ENCODE data around the gene MMP14. TPM values are rescaled to one million over a fixed set of nuclear protein-coding genes. Genes with fewer than 3 reads are reported as not detected.

Gene MMP14
- total and polyA plus RNA-seq, 2 of the 13 experiments (the other 11 are each of a cell fraction or from before 2014, with no cell fraction given): 5.2 to 9.8 TPM

DNA sequence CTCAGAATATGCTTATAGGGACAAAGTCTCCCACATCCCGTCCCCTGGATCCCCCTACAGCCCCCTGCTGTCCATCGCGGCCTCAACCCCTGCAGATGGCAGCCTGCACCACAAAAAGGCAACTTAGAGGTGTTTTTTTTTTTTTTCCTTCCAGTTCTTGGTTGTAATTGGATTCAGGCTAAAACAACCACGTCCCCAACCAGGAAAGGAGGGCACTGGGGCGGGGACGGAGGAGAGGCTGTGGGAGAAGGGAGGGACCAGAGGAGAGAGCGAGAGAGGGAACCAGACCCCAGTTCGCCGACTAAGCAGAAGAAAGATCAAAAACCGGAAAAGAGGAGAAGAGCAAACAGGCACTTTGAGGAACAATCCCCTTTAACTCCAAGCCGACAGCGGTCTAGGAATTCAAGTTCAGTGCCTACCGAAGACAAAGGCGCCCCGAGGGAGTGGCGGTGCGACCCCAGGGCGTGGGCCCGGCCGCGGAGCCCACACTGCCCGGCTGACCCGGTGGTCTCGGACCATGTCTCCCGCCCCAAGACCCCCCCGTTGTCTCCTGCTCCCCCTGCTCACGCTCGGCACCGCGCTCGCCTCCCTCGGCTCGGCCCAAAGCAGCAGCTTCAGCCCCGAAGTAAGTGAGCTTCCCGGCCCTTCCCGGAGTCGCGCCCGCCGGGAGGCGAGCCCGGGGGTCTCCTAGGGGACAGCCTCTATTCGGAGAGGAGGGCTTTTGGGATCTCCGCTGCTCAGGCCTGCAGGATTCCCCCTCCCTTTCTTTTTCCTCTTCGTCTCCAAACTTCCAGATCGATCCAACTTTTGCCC, at the start of gene MMP14 (continued):
- TF ChIP-seq, protein P1, sequence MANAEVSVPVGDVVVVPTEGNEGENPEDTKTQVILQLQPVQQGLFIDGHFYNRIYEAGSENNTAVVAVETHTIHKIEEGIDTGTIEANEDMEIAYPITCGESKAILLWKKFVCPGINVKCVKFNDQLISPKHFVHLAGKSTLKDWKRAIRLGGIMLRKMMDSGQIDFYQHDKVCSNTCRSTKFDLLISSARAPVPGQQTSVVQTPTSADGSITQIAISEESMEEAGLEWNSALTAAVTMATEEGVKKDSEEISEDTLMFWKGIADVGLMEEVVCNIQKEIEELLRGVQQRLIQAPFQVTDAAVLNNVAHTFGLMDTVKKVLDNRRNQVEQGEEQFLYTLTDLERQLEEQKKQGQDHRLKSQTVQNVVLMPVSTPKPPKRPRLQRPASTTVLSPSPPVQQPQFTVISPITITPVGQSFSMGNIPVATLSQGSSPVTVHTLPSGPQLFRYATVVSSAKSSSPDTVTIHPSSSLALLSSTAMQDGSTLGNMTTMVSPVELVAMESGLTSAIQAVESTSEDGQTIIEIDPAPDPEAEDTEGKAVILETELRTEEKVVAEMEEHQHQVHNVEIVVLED (CRISPR knock-in tag; IDR thresholded peaks at IDR 0.05; ENCODE audit: borderline replicate concordance): no peak
- TF ChIP-seq MEIS2 (CRISPR knock-in tag; IDR thresholded peaks at IDR 0.05) (0 out of 2 replicates have a peak, but pooled peaks have one; percentile 36), TCF12 (IDR thresholded peaks at IDR 0.05) (no peak), TCF12 (CRISPR knock-in tag; IDR thresholded peaks at IDR 0.05) (no peak), ZNF660 (CRISPR knock-in tag; IDR thresholded peaks at IDR 0.05; ENCODE audit: borderline replicate concordance, low read depth) (no peak), MAFK (conservative IDR thresholded peaks at IDR 0.05 in 1 of 2, IDR thresholded peaks at IDR 0.05 in 1 of 2; ENCODE audit: low read length in 2 of 2) (peak in 1 of 2 experiments; percentile 31; a peak in 1 of 4 replicates), ZSCAN12 (CRISPR knock-in tag; IDR thresholded peaks at IDR 0.05) (0 out of 2 replicates have a peak, but pooled peaks have one; percentile 6), ZSCAN25 (CRISPR knock-in tag; IDR thresholded peaks at IDR 0.05) (0 out of 2 replicates have a peak, but pooled peaks have one; percentile 18), FOXJ3 (CRISPR knock-in tag; IDR thresholded peaks at IDR 0.05; ENCODE audit: borderline replicate concordance) (0 out of 2 replicates have a peak, but pooled peaks have one; percentile 19), KAT8 (CRISPR knock-in tag; IDR thresholded peaks at IDR 0.05) (no peak), ZNF317 (CRISPR knock-in tag; IDR thresholded peaks at IDR 0.05) (0 out of 2 replicates have a peak, but pooled peaks have one; percentile 1), AGO2 (optimal IDR thresholded peaks at IDR 0.05; ENCODE audit: low read depth, low read length) (peak; percentile 93), ARNT2 (CRISPR knock-in tag; IDR thresholded peaks at IDR 0.05; ENCODE audit: low read depth) (no peak), ZBTB7B (CRISPR knock-in tag; IDR thresholded peaks at IDR 0.05) (no peak), NFIB (CRISPR knock-in tag; IDR thresholded peaks at IDR 0.05; ENCODE audit: borderline replicate concordance) (peak; percentile 25; the same call in 1 of the 2 replicates)
- TF ChIP-seq, protein P2, sequence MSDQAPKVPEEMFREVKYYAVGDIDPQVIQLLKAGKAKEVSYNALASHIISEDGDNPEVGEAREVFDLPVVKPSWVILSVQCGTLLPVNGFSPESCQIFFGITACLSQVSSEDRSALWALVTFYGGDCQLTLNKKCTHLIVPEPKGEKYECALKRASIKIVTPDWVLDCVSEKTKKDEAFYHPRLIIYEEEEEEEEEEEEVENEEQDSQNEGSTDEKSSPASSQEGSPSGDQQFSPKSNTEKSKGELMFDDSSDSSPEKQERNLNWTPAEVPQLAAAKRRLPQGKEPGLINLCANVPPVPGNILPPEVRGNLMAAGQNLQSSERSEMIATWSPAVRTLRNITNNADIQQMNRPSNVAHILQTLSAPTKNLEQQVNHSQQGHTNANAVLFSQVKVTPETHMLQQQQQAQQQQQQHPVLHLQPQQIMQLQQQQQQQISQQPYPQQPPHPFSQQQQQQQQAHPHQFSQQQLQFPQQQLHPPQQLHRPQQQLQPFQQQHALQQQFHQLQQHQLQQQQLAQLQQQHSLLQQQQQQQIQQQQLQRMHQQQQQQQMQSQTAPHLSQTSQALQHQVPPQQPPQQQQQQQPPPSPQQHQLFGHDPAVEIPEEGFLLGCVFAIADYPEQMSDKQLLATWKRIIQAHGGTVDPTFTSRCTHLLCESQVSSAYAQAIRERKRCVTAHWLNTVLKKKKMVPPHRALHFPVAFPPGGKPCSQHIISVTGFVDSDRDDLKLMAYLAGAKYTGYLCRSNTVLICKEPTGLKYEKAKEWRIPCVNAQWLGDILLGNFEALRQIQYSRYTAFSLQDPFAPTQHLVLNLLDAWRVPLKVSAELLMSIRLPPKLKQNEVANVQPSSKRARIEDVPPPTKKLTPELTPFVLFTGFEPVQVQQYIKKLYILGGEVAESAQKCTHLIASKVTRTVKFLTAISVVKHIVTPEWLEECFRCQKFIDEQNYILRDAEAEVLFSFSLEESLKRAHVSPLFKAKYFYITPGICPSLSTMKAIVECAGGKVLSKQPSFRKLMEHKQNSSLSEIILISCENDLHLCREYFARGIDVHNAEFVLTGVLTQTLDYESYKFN (CRISPR knock-in tag; conservative IDR thresholded peaks at IDR 0.05): peak; percentile 1; the same call in 1 of the 2 replicates
- TF ChIP-seq, protein P3, sequence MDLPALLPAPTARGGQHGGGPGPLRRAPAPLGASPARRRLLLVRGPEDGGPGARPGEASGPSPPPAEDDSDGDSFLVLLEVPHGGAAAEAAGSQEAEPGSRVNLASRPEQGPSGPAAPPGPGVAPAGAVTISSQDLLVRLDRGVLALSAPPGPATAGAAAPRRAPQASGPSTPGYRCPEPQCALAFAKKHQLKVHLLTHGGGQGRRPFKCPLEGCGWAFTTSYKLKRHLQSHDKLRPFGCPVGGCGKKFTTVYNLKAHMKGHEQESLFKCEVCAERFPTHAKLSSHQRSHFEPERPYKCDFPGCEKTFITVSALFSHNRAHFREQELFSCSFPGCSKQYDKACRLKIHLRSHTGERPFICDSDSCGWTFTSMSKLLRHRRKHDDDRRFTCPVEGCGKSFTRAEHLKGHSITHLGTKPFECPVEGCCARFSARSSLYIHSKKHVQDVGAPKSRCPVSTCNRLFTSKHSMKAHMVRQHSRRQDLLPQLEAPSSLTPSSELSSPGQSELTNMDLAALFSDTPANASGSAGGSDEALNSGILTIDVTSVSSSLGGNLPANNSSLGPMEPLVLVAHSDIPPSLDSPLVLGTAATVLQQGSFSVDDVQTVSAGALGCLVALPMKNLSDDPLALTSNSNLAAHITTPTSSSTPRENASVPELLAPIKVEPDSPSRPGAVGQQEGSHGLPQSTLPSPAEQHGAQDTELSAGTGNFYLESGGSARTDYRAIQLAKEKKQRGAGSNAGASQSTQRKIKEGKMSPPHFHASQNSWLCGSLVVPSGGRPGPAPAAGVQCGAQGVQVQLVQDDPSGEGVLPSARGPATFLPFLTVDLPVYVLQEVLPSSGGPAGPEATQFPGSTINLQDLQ (CRISPR knock-in tag; IDR thresholded peaks at IDR 0.05): peak; percentile 14; the same call in 1 of the 2 replicates
- TF ChIP-seq, protein P4, sequence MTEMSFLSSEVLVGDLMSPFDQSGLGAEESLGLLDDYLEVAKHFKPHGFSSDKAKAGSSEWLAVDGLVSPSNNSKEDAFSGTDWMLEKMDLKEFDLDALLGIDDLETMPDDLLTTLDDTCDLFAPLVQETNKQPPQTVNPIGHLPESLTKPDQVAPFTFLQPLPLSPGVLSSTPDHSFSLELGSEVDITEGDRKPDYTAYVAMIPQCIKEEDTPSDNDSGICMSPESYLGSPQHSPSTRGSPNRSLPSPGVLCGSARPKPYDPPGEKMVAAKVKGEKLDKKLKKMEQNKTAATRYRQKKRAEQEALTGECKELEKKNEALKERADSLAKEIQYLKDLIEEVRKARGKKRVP (CRISPR knock-in tag; IDR thresholded peaks at IDR 0.05): no peak
